Left lobe of liver (tissue), 2 donors: ENCODE data around the gene UNC45A. TPM values are rescaled to one million over a fixed set of nuclear protein-coding genes. Genes with fewer than 3 reads are reported as not detected.
"Not testable (repeated sequence)": the region's sequence is repeated elsewhere in the genome, so short reads cannot be mapped to it uniquely, and the experiment has no call there.

ENCODE experiments used
- ATAC-seq: fragments of 200-7000 bp; cut with Tn5 transposase; one replicate; pipeline ENCODE4 v1.9.1; 2020; ENCODE audit warnings: mild to moderate bottlenecking, moderate library complexity
- DNase-seq: peaks from one replicate; pipeline ENCODE4 v3.0.0-alpha.2; 2020; ENCODE audit warnings: low spot score
- total RNA-seq: library from RNA; stranded (reverse); gene quantifications from one replicate; pipeline ENCODE4 v1.2.1, GENCODE V29; 2021
- donor health status: DM: no; HTN: no; CAD: no; lungs with moderate emphysema.
- donor health status: DM: no; HTN: yes; CAD: no.

UNC45A gene
- total RNA-seq: 32.7 TPM

- ATAC-seq: peak; percentile 78
Observed at GRCh38 chr15:90934949-90935751, at the start of gene UNC45A. Gene UNC45A (plus strand): TSS chr15:90935285. CDS start chr15:90935325, 40 bp downstream.

GRCh38 chr15:90885432-90886290 is 49.4 kb upstream of the UNC45A start:
- ATAC-seq (peak; percentile 49), DNase-seq (no peak)

More at GRCh38 chr15:90934949-90935751, at the start of gene UNC45A:
- DNase-seq: peak; percentile 96

- ATAC-seq (no peak), DNase-seq (no peak)
Observed at GRCh38 chr15:90886291-90886614, 48.8 kb upstream of the UNC45A start.

GRCh38 chr15:90887037-90887481 is 48.0 kb upstream of the UNC45A start:
- no peak for DNase-seq
- ATAC-seq: no peak

- no peak for DNase-seq
- no peak for ATAC-seq
Observed at GRCh38 chr15:90889313-90889730, 45.8 kb upstream of the UNC45A start.

GRCh38 chr15:90889736-90890456 is 45.2 kb upstream of the UNC45A start:
- ATAC-seq (no peak), DNase-seq (no peak)

GRCh38 chr15:90890839-90891238 is 44.2 kb upstream of the UNC45A start:
- no peak for ATAC-seq

GRCh38 chr15:90891346-90891949 is 43.6 kb upstream of the UNC45A start:
- DNase-seq (no peak), ATAC-seq (no peak)

More at GRCh38 chr15:90890839-90891238, 44.2 kb upstream of the UNC45A start:
- DNase-seq: no peak

- DNase-seq: no peak
- ATAC-seq: no peak
Observed at GRCh38 chr15:90892023-90892422, 43.1 kb upstream of the UNC45A start.

- DNase-seq (no peak), ATAC-seq (no peak)
Observed at GRCh38 chr15:90892498-90893174, 42.4 kb upstream of the UNC45A start.

- ATAC-seq: no peak
- no peak for DNase-seq
Observed at GRCh38 chr15:90893175-90894090, 41.7 kb upstream of the UNC45A start.

- DNase-seq (no peak), ATAC-seq (peak; percentile 23)
Observed at GRCh38 chr15:90895571-90896117, 39.4 kb upstream of the UNC45A start.

- not testable (repeated sequence) for DNase-seq, ATAC-seq
Observed at GRCh38 chr15:90897131-90897655, 37.9 kb upstream of the UNC45A start.

- DNase-seq (no peak), ATAC-seq (no peak)
Observed at GRCh38 chr15:90901175-90902039, 33.7 kb upstream of the UNC45A start.

GRCh38 chr15:90902040-90902839 is 32.8 kb upstream of the UNC45A start:
- ATAC-seq (peak; percentile 85), DNase-seq (peak; percentile 84)

GRCh38 chr15:90902840-90903732 is 32.0 kb upstream of the UNC45A start, which contains the start of gene MAN2A2:
Gene MAN2A2 (plus strand): TSS chr15:90903302. CDS start chr15:90904208, 906 bp downstream.
- ATAC-seq: peak; percentile 79

More at GRCh38 chr15:90902840-90903732, 32.0 kb upstream of the UNC45A start, which contains the start of gene MAN2A2:
- peak; percentile 93 for DNase-seq
